Left ventricle myocardium superior (tissue), 1 donor: ENCODE measurements around the gene MRTFA. TPM values are rescaled to one million over a fixed set of nuclear protein-coding genes. Genes with fewer than 3 reads are reported as not detected.
"Not testable (repeated sequence)": the region's sequence is repeated elsewhere in the genome, so short reads cannot be mapped to it uniquely, and the experiment has no call there.

Experiments used
- ATAC-seq: fragments of 200-7000 bp; cut with Tn5 transposase; one replicate; pipeline ENCODE4 v1.9.1; 2020; ENCODE audit warnings: mild to moderate bottlenecking, moderate library complexity
- DNase-seq: peaks from one replicate; pipeline ENCODE4 v3.0.0-alpha.2; 2020
- intact Hi-C: fragments of 100-400 bp; cut with micrococcal nuclease; formaldehyde crosslinking; loops from one replicate; pipeline ENCODE4 v1.11.0; 2022
- long read RNA-seq: library from polyadenylated mRNA; unstranded; transcript quantifications from one replicate; pipeline ENCODE4 v2.0.0, GENCODE V29; 2021
- total RNA-seq: library from RNA; stranded (reverse); fragmentation: NEBNext Ultra II Directional; extraction: Animal tissue kit (Norgen Biotek cat#: 25700); gene quantifications from one replicate; pipeline ENCODE4 v1.2.1, GENCODE V29; 2021
- donor health status: DM: no; HTN: yes; CAD: no; lungs with severe emphysema.

Gene MRTFA
- 32.5 TPM for total RNA-seq
- long read RNA-seq, partial matches to known transcripts: 5 of 13 reads
- long read RNA-seq, other reads (novel, unspliced or antisense): 7 of 13 reads

DNA sequence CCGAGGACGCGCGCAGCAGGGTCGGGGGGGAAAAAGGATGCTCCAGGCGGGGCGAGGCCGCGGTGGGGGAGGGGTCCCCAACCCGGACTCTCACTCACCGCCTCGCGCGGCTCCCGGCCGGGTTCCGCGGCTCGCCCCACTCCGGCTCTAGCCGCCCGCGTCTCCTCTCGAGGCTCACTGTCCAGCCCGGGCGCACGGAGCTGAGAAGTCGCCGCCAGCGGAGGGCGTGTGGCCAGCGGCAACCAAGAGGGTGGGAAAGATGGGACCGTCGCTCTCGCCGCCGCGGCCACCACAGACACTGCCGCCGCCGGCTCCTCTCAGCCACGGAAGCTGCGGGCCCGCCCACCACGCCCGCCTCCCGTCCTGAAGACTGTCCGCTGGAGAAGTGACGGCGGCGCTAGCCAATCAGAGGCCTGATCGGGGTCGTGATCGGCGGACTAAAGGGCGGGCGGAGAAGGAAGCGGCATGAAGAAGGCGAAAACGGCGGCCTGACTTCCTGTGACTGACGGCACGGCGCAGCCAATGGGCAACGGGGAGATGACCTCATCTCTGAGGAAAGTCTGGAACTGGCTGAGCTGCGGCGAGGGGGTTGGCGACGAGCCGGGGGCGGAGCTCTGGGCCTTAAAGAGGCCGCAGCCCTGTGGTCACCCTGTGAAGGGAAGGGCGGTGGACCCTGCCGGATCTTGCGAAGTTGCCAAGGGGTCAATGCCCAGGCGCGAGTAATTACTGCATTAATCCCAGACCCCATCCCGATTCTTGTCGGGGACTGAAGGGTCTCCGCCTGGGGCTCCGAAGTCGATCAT is at the start of gene MRTFA:
Gene MRTFA (minus strand): TSS at position 340 of the 803 bp plus-strand sequence.
- DNase-seq: peak; percentile 100
- intact Hi-C loops: loop anchor here (10.0 kb wide), 1 partner anchor 112 kb away; no protein-coding TSS in a partner anchor
- peak; percentile 96 for ATAC-seq

DNA sequence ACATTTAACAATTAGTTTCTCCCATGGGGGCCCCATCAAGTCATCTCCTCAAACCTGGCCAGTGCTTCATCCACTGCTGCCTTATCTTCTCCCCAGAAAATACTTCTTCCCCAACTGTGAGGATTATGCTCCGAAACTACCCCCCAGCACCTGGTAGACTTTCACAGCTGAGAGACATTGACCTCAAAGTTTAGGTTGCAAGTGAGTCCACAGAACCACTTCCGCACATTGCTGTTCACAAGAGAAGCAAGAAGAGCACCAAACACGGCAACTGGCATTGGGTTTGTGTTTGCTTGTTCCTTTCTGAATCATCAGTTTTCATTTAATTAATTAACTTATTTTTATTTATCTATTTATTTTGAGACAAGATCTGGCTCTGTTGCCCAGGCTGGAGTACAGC is 48.9 kb upstream of the MRTFA start:
- ATAC-seq (no peak), DNase-seq (no peak)
- intact Hi-C loops: loop anchor here (10.0 kb wide), 1 partner anchor 79 kb away; no protein-coding TSS in a partner anchor

DNA sequence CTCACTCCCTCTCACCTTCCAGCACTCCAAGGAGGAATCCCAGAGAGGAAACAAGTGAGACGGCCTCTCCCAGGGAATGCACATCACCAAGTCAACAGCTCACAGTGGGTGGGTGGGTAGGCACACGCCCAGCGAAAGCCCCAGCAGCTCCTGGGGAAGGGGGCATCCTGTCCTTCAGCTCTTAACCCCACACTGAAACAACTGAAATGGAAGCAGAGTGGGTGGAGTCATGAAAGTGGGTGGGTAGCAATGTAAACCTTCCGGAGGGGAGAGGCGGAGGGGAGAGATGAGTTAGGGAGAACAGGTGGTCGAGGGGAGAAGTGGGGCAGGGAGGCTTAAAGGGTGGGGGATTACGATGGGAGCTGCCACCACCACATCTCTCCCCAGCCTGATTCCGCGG is 48.2 kb upstream of the MRTFA start:
- ATAC-seq (no peak), DNase-seq (no peak)
- intact Hi-C loops: loop anchor here (10.0 kb wide), 1 partner anchor 80 kb away; no protein-coding TSS in a partner anchor

DNA sequence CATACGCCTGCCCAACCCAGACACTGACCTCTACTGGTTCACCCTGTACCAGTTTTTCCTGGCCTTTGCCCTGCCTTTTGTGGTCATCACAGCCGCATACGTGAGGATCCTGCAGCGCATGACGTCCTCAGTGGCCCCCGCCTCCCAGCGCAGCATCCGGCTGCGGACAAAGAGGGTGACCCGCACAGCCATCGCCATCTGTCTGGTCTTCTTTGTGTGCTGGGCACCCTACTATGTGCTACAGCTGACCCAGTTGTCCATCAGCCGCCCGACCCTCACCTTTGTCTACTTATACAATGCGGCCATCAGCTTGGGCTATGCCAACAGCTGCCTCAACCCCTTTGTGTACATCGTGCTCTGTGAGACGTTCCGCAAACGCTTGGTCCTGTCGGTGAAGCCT is 44.9 kb upstream of the MRTFA start:
- no peak for ATAC-seq
- intact Hi-C loops: loop anchor here (10.0 kb wide), 1 partner anchor 83 kb away; no protein-coding TSS in a partner anchor
- DNase-seq: no peak

DNA sequence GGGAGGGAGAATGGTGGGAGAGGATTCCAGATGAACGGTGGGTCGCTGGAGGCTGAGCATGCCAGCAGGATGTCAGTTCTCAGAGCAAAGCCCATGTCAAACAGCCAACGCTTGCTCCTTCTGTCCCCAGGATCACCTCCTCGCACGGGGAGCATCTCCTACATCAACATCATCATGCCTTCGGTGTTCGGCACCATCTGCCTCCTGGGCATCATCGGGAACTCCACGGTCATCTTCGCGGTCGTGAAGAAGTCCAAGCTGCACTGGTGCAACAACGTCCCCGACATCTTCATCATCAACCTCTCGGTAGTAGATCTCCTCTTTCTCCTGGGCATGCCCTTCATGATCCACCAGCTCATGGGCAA is 44.3 kb upstream of the MRTFA start:
- intact Hi-C loops: loop anchor here (10.0 kb wide), 1 partner anchor 84 kb away; no protein-coding TSS in a partner anchor
- ATAC-seq (no peak), DNase-seq (no peak)

DNA sequence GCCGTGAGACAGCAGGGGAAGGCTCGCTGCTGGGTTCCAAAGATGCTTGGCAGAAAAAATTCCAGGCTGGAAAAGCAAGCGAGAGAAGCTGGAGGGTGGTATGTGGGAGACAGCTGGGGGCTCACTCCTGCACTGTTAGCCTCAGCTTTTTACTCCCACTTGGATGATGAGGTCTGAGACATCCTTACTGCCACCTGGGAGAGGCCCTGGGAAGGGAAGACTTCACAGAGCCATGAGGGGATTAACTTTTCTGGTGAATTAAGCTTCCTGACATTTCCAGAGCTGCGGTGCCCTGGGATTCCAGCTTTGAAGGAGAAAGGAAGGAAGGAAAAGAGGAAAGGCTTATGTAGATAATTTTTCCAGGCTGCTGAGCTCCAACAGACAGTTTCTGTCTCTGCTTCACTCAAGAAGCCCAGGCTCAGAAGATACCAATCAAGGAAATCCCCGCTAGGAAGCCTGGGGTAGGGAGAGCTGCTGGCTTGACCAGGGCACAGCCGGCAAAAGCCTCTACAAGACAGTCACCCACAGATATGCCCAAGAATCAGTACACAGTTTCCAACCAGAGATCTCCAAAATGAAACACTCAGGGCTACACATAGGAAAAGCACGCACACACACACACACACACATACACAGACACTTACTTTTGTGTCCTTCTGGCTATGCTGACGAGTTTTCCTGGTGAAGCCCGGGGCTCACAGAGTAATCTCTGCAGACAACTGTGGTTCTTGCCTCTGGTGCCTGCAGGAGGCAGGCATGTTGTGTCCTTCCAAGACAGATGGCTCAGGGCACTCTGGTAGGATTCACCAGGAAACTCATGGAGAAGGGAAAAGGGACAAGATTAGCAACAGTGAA is 43.7 kb upstream of the MRTFA start:
- intact Hi-C loops: loop anchor here (10.0 kb wide), 1 partner anchor 85 kb away; no protein-coding TSS in a partner anchor
- DNase-seq: no peak
- ATAC-seq: no peak

DNA sequence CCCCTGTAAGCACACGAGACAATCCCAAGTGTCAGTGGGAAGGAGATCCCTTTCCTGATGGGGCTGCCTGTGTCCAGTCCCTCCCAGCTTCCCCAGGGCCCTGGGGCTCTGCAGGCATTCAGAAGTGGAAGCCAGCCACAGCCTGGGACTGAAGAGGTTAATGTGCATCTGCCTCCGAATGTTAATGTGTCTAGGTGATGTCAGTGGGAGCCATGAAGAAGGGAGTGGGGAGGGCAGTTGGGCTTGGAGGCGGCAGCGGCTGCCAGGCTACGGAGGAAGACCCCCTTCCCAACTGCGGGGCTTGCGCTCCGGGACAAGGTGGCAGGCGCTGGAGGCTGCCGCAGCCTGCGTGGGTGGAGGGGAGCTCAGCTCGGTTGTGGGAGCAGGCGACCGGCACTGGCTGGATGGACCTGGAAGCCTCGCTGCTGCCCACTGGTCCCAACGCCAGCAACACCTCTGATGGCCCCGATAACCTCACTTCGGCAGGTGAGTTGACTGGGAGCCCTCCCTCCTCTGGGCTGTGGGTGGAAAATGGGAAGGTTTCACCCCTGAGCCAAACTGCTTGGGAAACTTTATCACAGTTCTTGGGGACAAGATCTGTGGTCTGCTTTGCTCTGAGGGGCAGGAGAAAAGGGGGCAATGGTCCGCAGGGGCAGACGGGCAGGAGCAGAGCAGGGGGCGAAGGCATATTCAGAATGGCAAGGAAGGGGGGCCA is 42.9 kb upstream of the MRTFA start, which contains the start of gene MCHR1:
Gene MCHR1 (plus strand): TSS at position 236 of the 715 bp plus-strand sequence. CDS start 169 bp downstream, at position 405.
- DNase-seq (no peak), ATAC-seq (no peak)
- intact Hi-C loops: no loop called here

DNA sequence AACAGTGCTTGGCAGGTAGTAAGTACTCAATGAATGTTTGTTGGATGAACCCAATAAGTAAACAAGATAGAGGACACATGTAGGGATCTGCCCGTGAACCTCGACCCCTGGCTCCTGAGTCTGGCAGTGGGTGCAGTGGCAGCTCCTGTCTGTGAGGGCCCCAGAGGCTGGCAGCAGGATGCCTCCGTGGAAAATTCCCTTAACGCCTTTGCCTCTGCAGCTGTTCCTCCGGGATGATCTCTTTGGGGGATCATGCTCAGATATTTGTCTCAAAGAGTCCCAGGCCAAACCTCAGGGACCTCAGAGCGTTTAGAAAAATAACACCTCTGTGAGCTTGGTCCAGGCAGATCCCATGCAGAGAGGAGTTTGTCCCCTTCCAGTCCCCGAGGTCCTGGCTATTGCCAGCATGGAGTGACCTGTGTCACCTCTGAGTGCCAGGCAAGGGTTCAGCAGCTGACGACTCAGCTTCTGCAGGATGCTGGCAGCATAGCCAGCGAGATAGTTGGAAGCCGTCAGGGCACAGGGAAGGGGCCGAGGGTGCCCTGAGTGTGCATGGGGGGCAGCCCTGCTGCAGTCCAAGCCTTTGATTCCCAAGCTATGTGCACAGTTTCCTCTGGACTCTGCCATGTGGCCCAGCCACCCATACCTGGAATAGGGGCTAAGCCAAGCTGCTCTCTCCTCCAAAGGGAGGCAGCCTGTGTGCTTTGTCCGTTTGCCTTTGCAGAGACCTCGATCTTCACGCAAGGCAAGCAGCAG is 42.2 kb upstream of the MRTFA start:
- intact Hi-C loops: no loop called here
- no peak for DNase-seq
- no peak for ATAC-seq

DNA sequence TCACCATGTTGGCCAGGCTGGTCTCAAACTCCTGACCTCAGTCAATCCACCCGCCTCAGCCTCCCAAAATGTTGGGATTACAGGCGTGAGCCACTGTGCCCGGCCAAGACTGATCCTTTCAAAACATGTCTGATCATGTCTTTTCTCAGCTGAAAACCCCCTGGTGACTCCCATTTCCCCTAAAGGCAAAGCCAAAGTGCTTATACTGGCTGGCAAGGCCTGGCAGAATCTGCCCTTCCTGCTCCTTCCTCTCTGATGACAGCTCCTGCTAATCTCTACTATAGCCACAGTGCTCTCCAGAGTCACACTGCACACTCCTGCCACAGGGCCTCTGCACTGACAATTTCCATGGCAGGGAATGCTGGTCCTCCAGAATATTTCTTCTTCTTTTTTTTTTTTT is 40.1 kb upstream of the MRTFA start:
- ATAC-seq: no peak
- no peak for DNase-seq
- intact Hi-C loops: no loop called here

DNA sequence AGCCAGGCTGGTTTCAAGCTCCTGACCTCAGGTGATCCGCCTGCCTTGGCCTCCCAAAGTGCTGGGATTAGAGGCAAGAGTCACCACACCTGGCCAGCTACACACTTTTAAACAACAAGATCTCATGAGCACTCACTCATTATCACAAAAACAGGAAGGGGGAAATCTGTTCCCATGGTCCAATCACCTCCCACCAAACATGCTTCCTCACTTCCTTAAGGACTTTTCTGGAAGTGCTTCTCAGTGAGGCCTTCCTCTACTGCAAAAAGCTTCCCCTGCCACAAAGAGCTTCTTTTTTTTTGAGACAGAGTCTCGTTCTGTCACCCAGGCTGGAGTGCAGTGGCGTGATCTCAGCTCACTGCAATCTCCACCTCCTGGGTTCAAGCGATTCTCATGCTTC is 39.6 kb upstream of the MRTFA start:
- ATAC-seq, intact Hi-C loops, DNase-seq: not testable (repeated sequence)

DNA sequence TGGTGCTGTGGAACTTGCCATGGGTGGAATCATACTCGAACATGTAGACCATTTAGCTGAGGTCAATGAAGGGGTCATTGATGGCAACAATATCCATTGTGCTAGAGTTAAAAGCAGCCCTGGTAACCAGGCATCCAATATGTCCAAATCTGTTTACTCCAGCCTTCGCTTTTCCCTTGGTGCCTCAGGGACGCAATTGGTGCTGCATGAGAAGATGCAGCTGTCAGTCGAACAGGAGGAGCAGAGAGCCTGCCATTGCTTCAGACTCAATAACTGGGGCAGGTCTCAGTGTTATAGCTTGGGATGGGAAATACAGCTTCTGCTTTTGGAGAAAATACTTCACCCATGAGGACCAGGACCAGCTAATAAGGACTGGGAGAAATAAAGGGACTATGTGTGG is 37.8 kb upstream of the MRTFA start:
- intact Hi-C loops: no loop called here
- ATAC-seq: peak; percentile 56

DNA sequence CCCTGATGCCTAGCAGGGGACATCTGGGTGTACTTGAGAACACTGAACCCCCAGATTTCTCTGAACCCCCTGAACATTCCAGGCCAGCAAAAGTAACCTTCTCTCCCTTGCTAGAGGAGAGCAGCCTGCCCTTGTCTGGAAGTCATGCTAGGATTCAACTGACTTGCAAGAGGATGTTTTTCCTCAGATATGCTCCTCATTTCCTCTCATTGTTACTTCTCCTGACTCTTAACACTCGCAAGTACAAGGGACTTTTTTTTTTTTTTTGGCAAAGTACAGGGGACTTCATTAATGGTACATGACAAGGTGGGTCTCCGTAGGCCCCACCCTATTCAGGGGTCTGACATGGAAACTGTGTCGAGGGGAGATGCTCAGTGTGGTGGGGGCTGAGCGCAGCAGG is 36.5 kb upstream of the MRTFA start:
- no peak for ATAC-seq
- intact Hi-C loops: no loop called here
- no peak for DNase-seq

More for the DNA sequence above, 37.8 kb upstream of the MRTFA start:
- DNase-seq: no peak

DNA sequence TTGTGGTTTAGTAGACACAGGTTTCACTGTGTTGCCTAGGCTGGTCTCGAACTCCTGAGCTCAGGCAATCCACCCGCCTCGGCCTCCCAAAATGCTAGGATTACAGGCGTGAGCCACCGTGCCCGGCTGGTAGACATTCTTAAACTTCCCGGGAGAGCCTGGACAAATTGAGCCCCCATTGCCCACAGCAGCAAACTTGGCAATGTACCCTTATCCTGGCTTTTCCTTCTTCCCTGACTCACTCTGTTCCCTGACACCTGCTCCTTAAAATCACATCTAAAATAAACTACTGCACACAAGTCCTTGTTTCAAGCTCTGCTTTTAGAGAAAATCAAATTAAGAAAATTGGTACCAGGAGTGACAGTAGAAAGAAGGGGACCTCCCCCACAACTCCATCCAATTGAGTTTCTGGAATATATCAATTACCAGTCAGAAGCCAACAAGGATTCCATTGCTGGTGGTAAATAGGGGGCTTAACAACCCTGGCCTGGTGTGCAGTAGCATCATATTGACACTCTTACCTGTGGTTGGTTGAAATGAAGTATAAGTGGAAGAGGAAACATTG is 35.4 kb upstream of the MRTFA start:
- DNase-seq (no peak), ATAC-seq (no peak)
- intact Hi-C loops: no loop called here

DNA sequence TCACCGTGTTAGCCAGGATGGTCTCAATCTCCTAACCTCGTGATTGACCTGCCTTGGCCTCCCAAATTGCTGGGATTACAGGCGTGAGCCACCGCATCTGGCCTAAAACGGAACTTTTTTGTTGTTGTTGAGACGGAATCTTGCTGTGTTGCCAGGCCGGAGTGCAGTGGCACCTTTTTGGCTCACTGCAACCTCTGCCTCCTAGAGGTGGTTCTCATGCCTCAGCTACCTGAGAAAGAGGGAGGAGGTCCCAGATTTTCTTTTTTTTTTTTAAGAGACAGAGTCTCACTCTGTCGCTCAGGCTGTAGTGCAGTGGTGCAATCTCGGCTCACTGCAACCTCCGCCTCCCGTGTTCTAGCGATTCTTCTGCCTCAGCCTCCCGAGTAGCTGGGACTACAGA is 34.9 kb upstream of the MRTFA start:
- ATAC-seq (no peak), DNase-seq (no peak)
- intact Hi-C loops: no loop called here

DNA sequence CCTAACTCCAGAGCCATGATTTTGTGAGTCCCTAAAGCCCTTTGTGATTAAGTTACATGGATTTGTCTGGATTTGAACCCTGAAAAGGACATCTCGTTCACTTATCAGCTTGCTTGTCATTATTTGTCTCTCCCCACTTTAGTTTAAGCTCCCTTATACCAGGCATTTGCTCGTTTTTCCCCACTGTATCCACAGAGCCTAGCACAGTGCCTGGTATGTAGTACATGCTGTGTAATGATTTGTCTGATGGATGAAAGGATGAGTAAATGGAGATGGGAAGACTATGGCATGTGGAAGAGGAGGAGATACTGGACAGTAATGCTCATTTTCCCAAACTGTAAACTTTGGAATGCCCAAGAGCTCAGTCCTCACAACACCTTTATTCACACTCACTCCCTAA is 33.5 kb upstream of the MRTFA start:
- DNase-seq: no peak
- ATAC-seq: no peak
- intact Hi-C loops: no loop called here

DNA sequence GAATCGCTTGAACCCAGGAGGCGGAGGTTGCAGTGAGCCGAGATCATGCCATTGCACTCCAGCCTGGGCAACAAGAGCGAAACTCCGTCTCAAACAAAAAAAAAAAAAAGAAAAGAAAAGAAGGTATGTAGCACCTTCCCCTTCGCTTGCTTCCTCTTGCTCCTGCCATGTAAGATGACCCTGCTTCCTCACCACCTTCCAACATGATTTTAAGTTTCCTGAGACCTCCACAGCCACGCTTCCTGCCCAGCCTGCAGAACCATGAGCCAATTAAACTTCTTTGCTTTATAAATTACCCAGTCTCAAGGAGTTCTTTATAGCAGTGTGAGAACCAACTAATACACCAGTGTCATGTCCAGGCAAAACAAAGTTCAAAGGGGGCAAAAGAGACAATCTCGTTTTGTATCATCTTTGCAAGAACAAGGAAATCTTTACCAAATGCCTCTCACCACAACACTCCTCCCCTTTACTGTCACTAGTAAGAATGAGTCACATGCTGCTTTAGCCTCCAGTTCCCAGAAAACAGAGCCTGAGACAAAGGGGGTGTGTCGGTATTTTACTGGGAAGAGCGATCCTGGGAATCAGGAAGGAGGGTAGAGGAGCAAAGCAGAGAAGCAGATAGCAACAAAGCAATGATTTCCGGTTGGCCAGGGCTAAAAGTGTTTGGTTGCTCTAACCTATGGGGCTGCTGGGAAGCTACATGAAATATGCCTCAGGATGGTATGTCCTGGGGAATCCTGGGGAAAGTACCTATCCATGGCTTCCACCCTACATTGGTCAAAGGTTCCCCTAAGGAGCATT is 32.3 kb upstream of the MRTFA start:
- DNase-seq: no peak
- ATAC-seq: no peak
- intact Hi-C loops: no loop called here

DNA sequence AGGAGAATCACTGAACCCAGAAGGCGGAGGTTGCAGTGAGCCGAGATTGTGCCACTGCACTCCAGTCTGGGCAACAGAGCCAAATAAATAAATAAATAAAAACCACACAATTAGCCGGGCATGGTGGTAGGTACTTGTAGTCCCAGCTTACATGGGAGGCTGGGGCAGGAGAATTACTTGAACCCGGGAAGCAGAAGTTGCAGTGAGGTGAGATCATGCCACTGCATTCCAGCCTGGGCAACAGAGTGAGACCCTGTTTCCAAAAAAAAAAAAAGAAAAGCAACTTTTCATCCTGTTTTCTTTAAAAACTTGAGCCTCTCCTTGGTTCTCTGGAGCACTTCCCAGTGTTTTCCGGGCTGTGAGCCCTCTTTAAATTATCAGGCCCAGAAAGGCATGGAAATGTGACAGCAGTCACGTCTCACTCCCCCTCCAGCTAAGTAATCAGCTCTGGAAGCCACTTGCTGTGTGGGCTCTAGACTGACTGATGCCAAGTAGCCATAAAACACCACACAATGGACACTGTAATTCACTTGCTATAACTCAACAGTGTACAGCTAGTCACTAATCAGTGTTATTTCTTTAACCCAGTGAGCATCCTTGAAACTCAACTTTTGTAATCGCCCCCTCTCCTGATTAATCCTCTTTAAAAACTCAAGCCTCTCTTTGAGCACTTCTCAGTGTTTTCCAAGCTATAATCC is 29.8 kb upstream of the MRTFA start:
- intact Hi-C loops: no loop called here
- ATAC-seq (peak; percentile 85), DNase-seq (peak; percentile 52)
